GM12872 (cell line): Measurements from ENCODE around the gene NR3C2.

ENCODE experiments used
- CTCF ChIP-seq: IDR thresholded peaks from 3 replicates; pipeline ENCODE4 v1.5.1; 2011; ENCODE audit warnings: low read depth, mild to moderate bottlenecking, low read length, moderate library complexity; ENCODE audit not compliant: insufficient read depth

NR3C2 gene

DNA sequence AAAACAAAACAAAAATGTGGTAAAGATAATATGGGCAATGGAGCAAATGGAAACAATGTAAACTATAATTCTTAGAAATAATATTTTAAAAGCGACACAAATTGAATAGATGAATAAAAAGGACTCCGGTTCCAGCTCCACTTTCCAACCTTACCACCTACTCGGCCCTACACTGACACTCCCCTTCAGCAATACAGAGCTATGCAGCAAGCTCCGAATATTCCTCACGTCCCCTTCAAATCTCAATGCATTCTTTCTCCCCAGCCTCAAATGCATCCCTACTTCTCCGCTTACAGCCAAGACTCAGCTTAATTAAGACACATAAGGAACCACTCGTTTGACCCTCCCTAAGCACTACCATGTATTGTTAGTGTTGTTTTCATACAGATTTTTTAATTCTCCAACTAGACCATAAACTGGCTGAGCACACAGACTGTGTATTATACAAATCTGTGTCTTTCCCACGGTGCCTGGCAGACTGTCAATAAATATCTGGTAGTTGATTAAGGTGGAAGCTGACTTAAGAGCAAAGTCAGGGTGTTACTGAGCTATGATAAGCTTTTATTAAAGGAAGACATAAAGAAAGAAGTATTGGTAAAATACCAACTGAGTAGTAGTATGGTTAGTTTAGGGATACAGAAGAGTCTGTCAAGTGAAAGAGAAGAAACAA lies 219.1 kb downstream of the NR3C2 start:
- no peak for TF ChIP-seq CTCF

- no peak for TF ChIP-seq CTCF
Observed at GRCh38 chr4:148216866-148217814, 225.1 kb downstream of the NR3C2 start.

- no peak for TF ChIP-seq CTCF
Observed at GRCh38 chr4:148216321-148216720, 225.9 kb downstream of the NR3C2 start.

GRCh38 chr4:148215202-148215601 lies 227.0 kb downstream of the NR3C2 start:
- TF ChIP-seq CTCF = no peak

DNA sequence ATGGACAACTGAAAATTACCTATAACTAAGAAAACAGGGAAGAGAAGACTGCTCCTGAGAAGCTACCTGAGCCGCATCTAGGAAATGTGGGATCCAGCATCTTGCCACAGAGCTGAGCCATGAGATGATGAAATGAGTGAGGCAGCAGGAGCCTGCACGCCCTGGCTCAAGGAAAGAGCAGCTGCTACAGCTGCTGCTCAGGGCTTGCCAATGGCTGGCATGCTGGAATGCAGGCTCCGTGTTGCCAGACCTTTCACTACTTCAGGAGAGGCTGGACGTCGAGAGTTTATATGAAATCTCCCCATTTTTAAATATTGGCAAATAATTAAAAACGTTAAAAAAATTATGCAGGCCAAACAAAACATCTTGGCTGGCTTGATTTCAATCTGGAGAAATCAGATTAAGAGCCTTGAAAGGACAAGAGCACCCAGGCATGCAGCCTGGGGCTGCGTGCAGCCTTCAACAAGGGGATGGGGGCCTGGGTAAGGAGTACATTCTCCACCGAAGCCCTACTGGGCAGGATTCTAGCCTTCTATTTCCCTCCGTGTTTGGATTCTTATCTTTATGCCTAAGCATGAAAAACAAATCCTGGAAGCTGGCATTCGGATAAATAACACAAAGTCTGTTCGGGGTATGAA lies 227.6 kb downstream of the NR3C2 start:
- TF ChIP-seq CTCF = no peak

DNA sequence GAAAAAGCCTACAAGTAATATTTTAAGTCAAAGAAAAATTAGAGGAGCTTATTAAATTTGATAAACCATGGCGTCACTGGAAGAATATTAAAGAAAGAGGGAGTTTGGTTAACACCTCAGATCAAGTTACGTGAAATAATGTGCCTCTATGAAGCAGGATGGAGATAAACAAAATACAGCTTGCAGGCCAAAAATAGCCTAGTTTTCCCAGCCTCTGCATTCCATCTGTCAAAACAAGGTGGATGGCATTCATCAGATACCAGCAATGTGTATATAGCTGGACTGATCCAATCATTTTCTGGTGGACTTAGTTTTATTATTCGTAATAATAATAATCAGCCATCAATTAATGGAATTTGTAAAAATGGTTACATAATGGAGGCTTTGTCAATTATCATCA lies 230.7 kb downstream of the NR3C2 start:
- no peak for TF ChIP-seq CTCF

DNA sequence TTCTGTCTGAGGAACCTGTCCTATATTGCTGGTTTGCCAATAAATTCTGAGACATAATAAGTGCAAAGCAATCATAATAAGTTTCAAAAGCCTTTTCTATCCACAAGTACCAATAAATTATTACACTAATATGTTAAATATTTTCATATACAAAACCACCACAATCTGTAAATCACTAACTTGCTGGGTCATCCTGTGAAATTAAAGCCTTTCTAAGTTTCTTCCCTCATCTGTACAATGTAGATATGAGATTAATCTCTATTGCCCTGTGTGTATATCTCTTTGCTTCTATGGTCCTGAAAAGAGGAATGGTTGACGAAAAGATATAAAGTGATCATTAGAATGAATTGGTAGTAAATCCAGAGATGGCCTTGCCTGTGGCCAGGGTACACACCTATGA lies 231.6 kb downstream of the NR3C2 start:
- no peak for TF ChIP-seq CTCF
